A549 (cell line): ENCODE data around the gene PBXIP1. TPM values are rescaled to one million over a fixed set of nuclear protein-coding genes. Genes with fewer than 3 reads are reported as not detected.

ENCODE experiments used
- ATAC-seq, 2 experiments: fragments of 200-7000 bp in 1 of 2; fragments of >200 bp in 1 of 2; cut with Nextera tagmentation in 1 of 2; cut with Tn5 transposase in 1 of 2; 3 replicates each; pipeline versions ENCODE4 v1.8.0 to v1.9.1; 2018 to 2020; ENCODE audit warnings: mild to moderate bottlenecking in 1 of 2, moderate library complexity in 1 of 2
- CTCF ChIA-PET: fragments of 300-600 bp; sonication (Branson Sonifier 250); formaldehyde crosslinking; extraction: SDS; loops from one replicate; lab custom pipeline; 2021; ENCODE audit warnings: antibody characterized with exemption, inconsistent platforms; lab: Yijun Ruan, JAX
- POLR2A ChIA-PET: fragments of 350-600 bp; formaldehyde crosslinking; extraction: SDS; loops from one replicate; lab custom pipeline; 2021; ENCODE audit warnings: antibody characterized with exemption, inconsistent platforms; lab: Yijun Ruan, JAX
- DNase-seq, 2 experiments: peaks; one replicate each; pipeline versions ENCODE4 v3.0.0 to v3.0.0-alpha.2; 2011 to 2016; ENCODE audit warnings: low read depth in 1 of 2, low spot score in 1 of 2
- FAIRE-seq: peaks from 2 replicates; lab custom pipeline; 2011; peaks lifted over from hg19 to GRCh38; lab: Jason Lieb, UNC
- H3K27ac ChIP-seq, 2 experiments: fragments of >200 bp; sonication (Bioruptor Twin); formaldehyde crosslinking; 3 replicates each; pipeline ENCODE4 v1.5.1; 2016 to 2017
- H3K4me1 ChIP-seq: fragments of >200 bp; sonication (Bioruptor Twin); formaldehyde crosslinking; 3 replicates; pipeline ENCODE4 v1.6.1; 2016
- H3K4me2 ChIP-seq: fragments of >200 bp; sonication (Bioruptor Twin); formaldehyde crosslinking; 3 replicates; pipeline ENCODE4 v1.6.1; 2016
- H3K4me3 ChIP-seq: fragments of >200 bp; sonication (Bioruptor Twin); formaldehyde crosslinking; 3 replicates; pipeline ENCODE4 v1.5.1; 2016
- H3K9me3 ChIP-seq: fragments of >200 bp; sonication (Bioruptor Twin); formaldehyde crosslinking; 3 replicates; pipeline ENCODE4 v1.6.1; 2016
- CBX2 ChIP-seq: fragments of 200-600 bp; sonication (generic); IDR thresholded peaks from 2 replicates; pipeline ENCODE4 v1.6.1; 2016; ENCODE audit warnings: low read depth, mild to moderate bottlenecking, borderline replicate concordance
- CHD2 ChIP-seq: fragments of 150-350 bp; IDR thresholded peaks from 2 replicates; pipeline ENCODE4 v1.6.1; 2014; ENCODE audit warnings: low read length; ENCODE audit not compliant: partially characterized antibody
- CHD4 ChIP-seq: fragments of 200-600 bp; sonication (generic); IDR thresholded peaks from 2 replicates; pipeline ENCODE4 v1.6.1; 2016; ENCODE audit warnings: antibody characterized with exemption, mild to moderate bottlenecking, borderline replicate concordance
- CTCF ChIP-seq: fragments of >200 bp; sonication (Bioruptor Twin); formaldehyde crosslinking; IDR thresholded peaks from 3 replicates; pipeline ENCODE4 v1.5.1; 2016
- ESRRA ChIP-seq: fragments of 150-350 bp; IDR thresholded peaks from 2 replicates; pipeline ENCODE4 v1.6.1; 2014; ENCODE audit warnings: mild to moderate bottlenecking, low read length, borderline replicate concordance
- FOSB ChIP-seq: fragments of 250-450 bp; sonication (Bioruptor Pico); IDR thresholded peaks from 2 replicates; pipeline ENCODE4 v1.5.0; 2020; ENCODE audit warnings: mild to moderate bottlenecking, moderate library complexity
- FOSL2 ChIP-seq, 2 experiments: fragments of 450-650 bp in 1 of 2; fragments of >200 bp in 1 of 2; sonication (Bioruptor Twin) in 1 of 2; formaldehyde crosslinking; IDR thresholded peaks; 2 replicates each; pipeline versions ENCODE4 v1.5.0 to v1.6.1; 2016 to 2020; ENCODE audit warnings: mild to moderate bottlenecking in 1 of 2, moderate library complexity in 1 of 2
- FOXS1 ChIP-seq: fragments of 250-450 bp; sonication (Bioruptor Pico); IDR thresholded peaks from 2 replicates; pipeline ENCODE4 v1.5.0; 2020; ENCODE audit warnings: mild to moderate bottlenecking, moderate library complexity
- GATA3 ChIP-seq: IDR thresholded peaks from 2 replicates; pipeline ENCODE4 v1.6.1; 2012; ENCODE audit warnings: borderline replicate concordance
- HES2 ChIP-seq: fragments of >200 bp; sonication (Bioruptor Twin); formaldehyde crosslinking; IDR thresholded peaks from 2 replicates; pipeline ENCODE4 v1.6.1; 2016
- HEYL ChIP-seq: fragments of 250-450 bp; sonication (Bioruptor Pico); IDR thresholded peaks from 2 replicates; pipeline ENCODE4 v1.8.0; 2021; ENCODE audit warnings: mild to moderate bottlenecking, moderate library complexity
- HOXB13 ChIP-seq: fragments of 250-450 bp; sonication (Bioruptor Pico); IDR thresholded peaks from 2 replicates; pipeline ENCODE4 v1.5.0; 2020; ENCODE audit warnings: low read depth, mild to moderate bottlenecking, moderate library complexity
- JUN ChIP-seq, 2 experiments: fragments of >200 bp; sonication (Bioruptor Twin); formaldehyde crosslinking; IDR thresholded peaks; 2 replicates in 1 of 2; 3 replicates in 1 of 2; pipeline ENCODE4 v1.6.1; 2016 to 2017
- JUNB ChIP-seq: fragments of >200 bp; sonication (Bioruptor Twin); formaldehyde crosslinking; IDR thresholded peaks from 2 replicates; pipeline ENCODE4 v1.6.1; 2016
- KDM5A ChIP-seq: fragments of 200-600 bp; sonication (generic); IDR thresholded peaks from 2 replicates; pipeline ENCODE4 v1.6.1; 2016; ENCODE audit warnings: antibody characterized with exemption, mild to moderate bottlenecking
- MAFK ChIP-seq: fragments of 450-650 bp; IDR thresholded peaks from 2 replicates; pipeline ENCODE4 v1.6.1; 2014; ENCODE audit not compliant: partially characterized antibody
- MAX ChIP-seq: IDR thresholded peaks from 2 replicates; pipeline ENCODE4 v1.6.1; 2012
- MAZ ChIP-seq: fragments of 150-350 bp; IDR thresholded peaks from 2 replicates; pipeline ENCODE4 v1.6.1; 2014; ENCODE audit warnings: antibody characterized with exemption, low read depth, low read length, borderline replicate concordance
- NFE2L2 ChIP-seq: fragments of 150-350 bp; conservative IDR thresholded peaks from 2 replicates; pipeline ENCODE4 v1.6.1; 2014; ENCODE audit warnings: low read length
- PBX3 ChIP-seq: IDR thresholded peaks from 2 replicates; pipeline ENCODE4 v1.6.1; 2012
- PHF8 ChIP-seq: fragments of 200-600 bp; sonication (generic); IDR thresholded peaks from 2 replicates; pipeline ENCODE4 v1.6.1; 2016; ENCODE audit warnings: low read depth, mild to moderate bottlenecking, antibody characterized with exemption, moderate library complexity, borderline replicate concordance
- POLR2A ChIP-seq: IDR thresholded peaks from 2 replicates; pipeline ENCODE4 v1.6.1; 2012; ENCODE audit warnings: mild to moderate bottlenecking, low read length
- REST ChIP-seq: fragments of 200-600 bp; sonication (generic); IDR thresholded peaks from 2 replicates; pipeline ENCODE4 v1.6.1; 2016; ENCODE audit warnings: antibody characterized with exemption, mild to moderate bottlenecking, moderate library complexity
- RNF2 ChIP-seq: fragments of 200-600 bp; sonication (generic); IDR thresholded peaks from 2 replicates; pipeline ENCODE4 v1.6.1; 2016; ENCODE audit warnings: low read depth, mild to moderate bottlenecking, antibody characterized with exemption, moderate library complexity, borderline replicate concordance
- SMC3 ChIP-seq: fragments of >200 bp; sonication (Bioruptor Twin); formaldehyde crosslinking; IDR thresholded peaks from 3 replicates; pipeline ENCODE4 v1.6.1; 2018; ENCODE audit warnings: inconsistent platforms
- ZC3H11A ChIP-seq: fragments of 450-650 bp; IDR thresholded peaks from 2 replicates; pipeline ENCODE4 v1.6.1; 2014; ENCODE audit warnings: antibody characterized with exemption, mild to moderate bottlenecking
- ZNF302 ChIP-seq: fragments of 250-450 bp; sonication (Bioruptor Pico); IDR thresholded peaks from 2 replicates; pipeline ENCODE4 v1.9.0; 2021; ENCODE audit warnings: inconsistent platforms, mild to moderate bottlenecking, moderate library complexity
- WGBS: methylation state at CpG from one replicate; pipeline ENCODE4 v1.1.6; 2017; ENCODE audit errors: missing lambda C conversion rate; 5-methylcytosine and 5-hydroxymethylcytosine counted together
- polyA plus RNA-seq, 4 experiments: library from polyadenylated mRNA; depleted of rRNA in 3 of 4; stranded (reverse); fragments of >200 nt; fragmentation: RNase III in 1 of 4; extraction: RNeasy Plus Mini Kit Qiagen cat#74134 plus additional on column Dnase treatment in 1 of 4; gene quantifications; 2 replicates in 3 of 4; 3 replicates in 1 of 4; pipeline ENCODE4 v1.2.3, GENCODE V29; 2011 to 2017

PBXIP1 gene
- polyA plus RNA-seq, 2 of the 4 experiments (the other 2 are of a cell fraction), result 15.0 to 20.8 TPM

GRCh38 chr1:154975409-154976059, 19.6 kb upstream of the PBXIP1 start:
- no peak for ATAC-seq
- peak overlapping the region; percentile 72 for H3K4me2 ChIP-seq
- CTCF ChIA-PET, result interaction anchor here (1.0 kb wide), 1 partner anchor 109 kb away, joined by 3 read pairs; no protein-coding TSS in a partner anchor
- POLR2A ChIA-PET, result interaction anchor here (1.1 to 6.3 kb wide), 3 partner anchors 8 to 160 kb away, joined by 3 to 91 read pairs (median 41); partner anchors contain the start of genes FLAD1, LENEP and SLC50A1
- FAIRE-seq, result no peak
- TF ChIP-seq POLR2A, result peak; percentile 29
- TF ChIP-seq PHF8, result no peak
- TF ChIP-seq SMC3, result 0 out of 3 replicates have a peak, but pooled peaks have one; percentile 14
- TF ChIP-seq JUNB, result no peak
- TF ChIP-seq JUN (IDR thresholded peaks at IDR 0.05), result peak in 1 of 2 experiments; percentile 14; a peak in 1 of 5 replicates
- TF ChIP-seq, all 56 proteins: peak for 3
- H3K4me3 ChIP-seq, result peak overlapping the region; percentile 52
- DNase-seq, result peak in 1 of 2 experiments; percentile 47
- H3K9me3 ChIP-seq, result no peaks in the 10 kb centered on the region
- H3K4me1 ChIP-seq, result peaks cover 37% of the 10 kb centered on the region
- peak overlapping the region; percentile 79 to 98 for H3K27ac ChIP-seq
- under 1% methylated on average over 21 of the region's 24 CpGs for WGBS

GRCh38 chr1:154974808-154975408, 19.0 kb upstream of the PBXIP1 start:
- ChIA-PET POLR2A (interaction anchor here (1.1 to 6.3 kb wide), 9 partner anchors 9 to 160 kb away, joined by 3 to 91 read pairs (median 23); partner anchors contain the start of genes FLAD1, LENEP, PBXIP1 and PYGO2), CTCF (interaction anchor here (1.0 kb wide), 1 partner anchor 110 kb away, joined by 3 read pairs; no protein-coding TSS in a partner anchor)
- ATAC-seq (peak; percentile 11 to 39; a peak in 5 of 6 replicates), DNase-seq (peak; percentile 94 to 98), FAIRE-seq (peak; percentile 13)
- Histone ChIP-seq H3K4me3 (peak overlapping the region; percentile 52), H3K27ac (peak overlapping the region; percentile 79 to 98), H3K4me1 (peaks cover 37% of the 10 kb centered on the region), H3K4me2 (peak overlapping the region; percentile 72), H3K9me3 (no peaks in the 10 kb centered on the region)
- 2% methylated on average over 30 of the region's 30 CpGs for WGBS
- TF ChIP-seq HES2 (no peak), ZNF302 (CRISPR knock-in tag) (no peak), FOXS1 (CRISPR knock-in tag) (no peak), HOXB13 (peak; percentile 25; the same call in 1 of the 2 replicates), PBX3 (no peak), HEYL (CRISPR knock-in tag) (no peak), CTCF (no peak), MAZ (no peak), NFE2L2 (no peak), CHD4 (no peak), CHD2 (no peak), POLR2A (peak; percentile 26), FOSL2 (IDR thresholded peaks at IDR 0.05) (no peak), FOSL2 (CRISPR knock-in tag; IDR thresholded peaks at IDR 0.05) (no peak), ESRRA (no peak), ZC3H11A (no peak; the same call in 1 of the 2 replicates), FOSB (CRISPR knock-in tag) (peak; percentile 45; the same call in 1 of the 2 replicates), REST (no peak), CBX2 (no peak), KDM5A (no peak; the same call in 1 of the 2 replicates), RNF2 (no peak), MAFK (no peak), SMC3 (no peak), GATA3 (0 out of 2 replicates have a peak, but pooled peaks have one; percentile 8), PHF8 (0 out of 2 replicates have a peak, but pooled peaks have one; percentile 21), MAX (peak; percentile 83), JUNB (no peak)
